Smooth muscle cell (in vitro differentiated cells): ENCODE data around the gene BTG2. TPM values are rescaled to one million over a fixed set of nuclear protein-coding genes. Genes with fewer than 3 reads are reported as not detected.

Experiments used
- DNase-seq: peaks from one replicate; lab custom pipeline; 2025; ENCODE audit not compliant: unreplicated experiment; lab: John Stamatoyannopoulos, UW
- H2AFZ ChIP-seq: fragments of 200-600 bp; sonication (generic); 2 replicates; pipeline ENCODE4 v1.6.0; 2016; ENCODE audit warnings: antibody characterized with exemption, low read depth, mild to moderate bottlenecking
- H3F3A ChIP-seq: fragments of 200-600 bp; sonication (generic); 2 replicates; pipeline ENCODE4 v1.6.0; 2017; ENCODE audit warnings: antibody characterized with exemption, low read depth
- H3K27ac ChIP-seq: fragments of 200-600 bp; sonication (generic); 2 replicates; pipeline ENCODE4 v1.5.1; 2016; ENCODE audit warnings: low read depth, mild to moderate bottlenecking
- H3K27me3 ChIP-seq: fragments of 200-600 bp; sonication (generic); 2 replicates; pipeline ENCODE4 v1.6.1; 2016; ENCODE audit warnings: low read depth, mild to moderate bottlenecking
- H3K36me3 ChIP-seq: fragments of 200-600 bp; sonication (generic); 2 replicates; pipeline ENCODE4 v1.5.1; 2016; ENCODE audit warnings: low read depth
- H3K4me1 ChIP-seq: fragments of 200-600 bp; sonication (generic); 2 replicates; pipeline ENCODE4 v1.5.1; 2016; ENCODE audit warnings: low read depth
- H3K4me2 ChIP-seq: fragments of 200-600 bp; sonication (generic); 2 replicates; pipeline ENCODE4 v1.6.0; 2016; ENCODE audit warnings: mild to moderate bottlenecking
- H3K4me3 ChIP-seq: fragments of 200-600 bp; sonication (generic); 2 replicates; pipeline ENCODE4 v1.5.1; 2016; ENCODE audit warnings: mild to moderate bottlenecking
- H3K79me2 ChIP-seq: fragments of 200-600 bp; sonication (generic); 2 replicates; pipeline ENCODE4 v1.6.0; 2016; ENCODE audit warnings: low read depth, mild to moderate bottlenecking
- H3K9ac ChIP-seq: fragments of 200-600 bp; sonication (generic); 2 replicates; pipeline ENCODE4 v1.6.0; 2016; ENCODE audit warnings: low read depth
- H3K9me3 ChIP-seq: fragments of 200-600 bp; sonication (generic); replicated peaks from 2 replicates; pipeline ENCODE4 v1.5.1; 2016; ENCODE audit warnings: low read depth
- H4K20me1 ChIP-seq: fragments of 200-600 bp; sonication (generic); 2 replicates; pipeline ENCODE4 v1.6.0; 2016; ENCODE audit warnings: low read depth
- WGBS: methylation state at CpG from one replicate; pipeline ENCODE4 v1.1.7; 2016; ENCODE audit warnings: low lambda C conversion rate; 5-methylcytosine and 5-hydroxymethylcytosine counted together
- polyA plus RNA-seq: library from polyadenylated mRNA; unstranded; fragments of >200 nt; fragmentation: Nextera tagmentation; extraction: Ambion mirVana; gene quantifications from 2 replicates; pipeline ENCODE4 v1.2.1, GENCODE V29; 2016
- total RNA-seq: library from RNA; depleted of rRNA; stranded (reverse); fragments of >200 nt; gene quantifications from 2 replicates; pipeline ENCODE4 v1.2.3, GENCODE V29; 2014
- TF ChIP-seq, protein P1 (sequence below): fragments of 200-600 bp; sonication (generic); IDR thresholded peaks from 2 replicates; pipeline ENCODE4 v1.5.1; 2017; ENCODE audit warnings: borderline replicate concordance, mild to moderate bottlenecking, antibody characterized with exemption; ENCODE audit not compliant: insufficient read depth, poor library complexity, severe bottlenecking

BTG2 gene
- total and polyA plus RNA-seq, 2 experiments from 2014 or later = 80.0 to 93.8 TPM

DNA sequence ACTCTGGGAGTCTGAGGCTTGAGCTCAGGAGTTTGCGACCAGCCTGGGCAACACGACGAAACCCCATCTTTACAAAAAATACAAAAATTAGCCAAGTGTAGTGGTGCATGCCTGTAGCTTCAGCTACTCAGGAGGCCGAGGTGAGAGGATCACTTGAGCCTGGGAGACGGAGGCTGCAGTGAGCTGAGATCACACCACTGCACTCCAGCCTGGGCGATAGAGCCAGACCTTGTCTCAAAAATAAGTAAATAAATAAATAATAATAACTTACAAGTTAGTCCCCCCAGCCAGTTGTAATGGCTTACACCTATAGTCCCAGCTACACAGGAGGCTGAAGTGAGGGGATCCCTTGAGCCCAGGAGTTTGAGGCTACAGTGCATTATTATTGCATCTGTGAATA is 21.7 kb upstream of the BTG2 start:
- H3K9ac ChIP-seq = no peak overlapping the region
- no peaks in the 10 kb centered on the region for H3K79me2 ChIP-seq
- H2AFZ ChIP-seq = no peak overlapping the region
- H3K27ac ChIP-seq = no peak overlapping the region
- H3K4me1 ChIP-seq = peaks cover 19% of the 10 kb centered on the region
- H3K27me3 ChIP-seq = no peaks in the 10 kb centered on the region
- DNase-seq = no peak
- H3K4me3 ChIP-seq = no peak overlapping the region
- WGBS = 98% methylated on average over 6 of the region's 6 CpGs
- H3K9me3 ChIP-seq = no peaks in the 10 kb centered on the region
- no peaks in the 10 kb centered on the region for H4K20me1 ChIP-seq
- H3F3A ChIP-seq = peaks cover 3% of the 10 kb centered on the region
- H3K4me2 ChIP-seq = no peak overlapping the region
- TF ChIP-seq, protein P1, sequence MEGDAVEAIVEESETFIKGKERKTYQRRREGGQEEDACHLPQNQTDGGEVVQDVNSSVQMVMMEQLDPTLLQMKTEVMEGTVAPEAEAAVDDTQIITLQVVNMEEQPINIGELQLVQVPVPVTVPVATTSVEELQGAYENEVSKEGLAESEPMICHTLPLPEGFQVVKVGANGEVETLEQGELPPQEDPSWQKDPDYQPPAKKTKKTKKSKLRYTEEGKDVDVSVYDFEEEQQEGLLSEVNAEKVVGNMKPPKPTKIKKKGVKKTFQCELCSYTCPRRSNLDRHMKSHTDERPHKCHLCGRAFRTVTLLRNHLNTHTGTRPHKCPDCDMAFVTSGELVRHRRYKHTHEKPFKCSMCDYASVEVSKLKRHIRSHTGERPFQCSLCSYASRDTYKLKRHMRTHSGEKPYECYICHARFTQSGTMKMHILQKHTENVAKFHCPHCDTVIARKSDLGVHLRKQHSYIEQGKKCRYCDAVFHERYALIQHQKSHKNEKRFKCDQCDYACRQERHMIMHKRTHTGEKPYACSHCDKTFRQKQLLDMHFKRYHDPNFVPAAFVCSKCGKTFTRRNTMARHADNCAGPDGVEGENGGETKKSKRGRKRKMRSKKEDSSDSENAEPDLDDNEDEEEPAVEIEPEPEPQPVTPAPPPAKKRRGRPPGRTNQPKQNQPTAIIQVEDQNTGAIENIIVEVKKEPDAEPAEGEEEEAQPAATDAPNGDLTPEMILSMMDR = no peak
- H3K36me3 ChIP-seq = no peaks in the 10 kb centered on the region

DNA sequence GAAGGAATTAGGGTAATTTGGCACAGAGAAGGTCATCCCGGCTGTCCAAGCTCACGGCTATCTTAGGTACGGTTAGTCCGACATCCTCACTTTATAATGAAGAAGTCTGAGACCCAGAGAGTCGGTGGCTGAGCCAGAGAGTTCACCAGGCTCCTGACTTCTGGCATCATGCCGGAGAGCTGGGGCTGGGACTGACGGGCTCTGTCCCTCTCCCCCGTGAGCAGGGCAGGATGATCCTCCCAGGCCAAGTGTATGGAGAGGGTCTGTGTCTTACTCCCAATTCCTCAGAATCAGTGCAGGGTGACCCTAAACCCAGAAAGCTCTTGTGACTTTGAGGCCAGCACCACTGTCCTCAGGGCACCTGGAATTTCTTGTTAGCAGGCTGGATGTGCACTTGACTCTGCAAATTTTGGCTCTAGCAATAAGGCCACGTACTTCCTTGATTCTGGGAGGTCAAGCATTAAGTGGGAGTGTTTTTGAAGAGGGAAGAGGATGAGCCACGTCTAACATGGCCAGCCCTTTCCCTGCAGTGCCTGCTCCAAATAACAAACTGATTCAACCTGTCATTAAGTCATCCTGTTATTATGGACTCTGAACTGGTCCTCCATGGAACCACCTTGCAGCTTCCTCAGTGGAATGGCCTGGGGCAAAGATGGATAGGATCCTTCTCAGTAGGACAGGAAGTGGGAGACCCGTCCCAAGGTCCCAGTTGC is 20.8 kb upstream of the BTG2 start:
- no peak overlapping the region for H3K9ac ChIP-seq
- H3F3A ChIP-seq = peaks cover 3% of the 10 kb centered on the region
- H3K4me2 ChIP-seq = no peak overlapping the region
- H2AFZ ChIP-seq = no peak overlapping the region
- no peak overlapping the region for H3K4me3 ChIP-seq
- no peaks in the 10 kb centered on the region for H3K36me3 ChIP-seq
- TF ChIP-seq, protein P1 = no peak
- H3K27me3 ChIP-seq = no peaks in the 10 kb centered on the region
- no peak overlapping the region for H3K27ac ChIP-seq
- DNase-seq = no peak
- H3K79me2 ChIP-seq = no peaks in the 10 kb centered on the region
- H3K9me3 ChIP-seq = no peaks in the 10 kb centered on the region
- 71% methylated on average over 11 of the region's 11 CpGs for WGBS
- peaks cover 15% of the 10 kb centered on the region for H3K4me1 ChIP-seq
- no peaks in the 10 kb centered on the region for H4K20me1 ChIP-seq

GRCh38 chr1:203286161-203286984 is 18.9 kb upstream of the BTG2 start:
- no peak overlapping the region for H3K4me2 ChIP-seq
- H3F3A ChIP-seq = no peaks in the 10 kb centered on the region
- no peaks in the 10 kb centered on the region for H3K27me3 ChIP-seq
- TF ChIP-seq, protein P1 = no peak
- H3K4me1 ChIP-seq = peaks cover 29% of the 10 kb centered on the region
- H2AFZ ChIP-seq = no peak overlapping the region
- no peaks in the 10 kb centered on the region for H3K79me2 ChIP-seq
- no peaks in the 10 kb centered on the region for H3K36me3 ChIP-seq
- H3K9ac ChIP-seq = no peak overlapping the region
- H3K4me3 ChIP-seq = no peak overlapping the region
- 83% methylated on average over 9 of the region's 9 CpGs for WGBS
- H4K20me1 ChIP-seq = no peaks in the 10 kb centered on the region
- no peak overlapping the region for H3K27ac ChIP-seq
- H3K9me3 ChIP-seq = no peaks in the 10 kb centered on the region
- DNase-seq = no peak
